ENCODE measurements around the gene CALCOCO1. TPM values are rescaled to one million over a fixed set of nuclear protein-coding genes. Genes with fewer than 3 reads are reported as not detected.

Gene CALCOCO1
- total and polyA plus RNA-seq, 2 of the 13 experiments (the other 11 are each of a cell fraction or from before 2014, with no cell fraction given), result 7.7 to 47.7 TPM

- TF ChIP-seq IKZF5 (CRISPR knock-in tag; IDR thresholded peaks at IDR 0.05) (no peak), ZNF275 (CRISPR knock-in tag; IDR thresholded peaks at IDR 0.05; ENCODE audit: borderline replicate concordance) (no peak), ZMAT5 (CRISPR knock-in tag; IDR thresholded peaks at IDR 0.05; ENCODE audit: borderline replicate concordance, low read depth) (no peak)
- TF ChIP-seq, protein P1, sequence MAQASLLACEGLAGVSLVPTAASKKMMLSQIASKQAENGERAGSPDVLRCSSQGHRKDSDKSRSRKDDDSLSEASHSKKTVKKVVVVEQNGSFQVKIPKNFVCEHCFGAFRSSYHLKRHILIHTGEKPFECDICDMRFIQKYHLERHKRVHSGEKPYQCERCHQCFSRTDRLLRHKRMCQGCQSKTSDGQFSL (CRISPR knock-in tag; IDR thresholded peaks at IDR 0.05), result no peak
- TF ChIP-seq, protein P2, sequence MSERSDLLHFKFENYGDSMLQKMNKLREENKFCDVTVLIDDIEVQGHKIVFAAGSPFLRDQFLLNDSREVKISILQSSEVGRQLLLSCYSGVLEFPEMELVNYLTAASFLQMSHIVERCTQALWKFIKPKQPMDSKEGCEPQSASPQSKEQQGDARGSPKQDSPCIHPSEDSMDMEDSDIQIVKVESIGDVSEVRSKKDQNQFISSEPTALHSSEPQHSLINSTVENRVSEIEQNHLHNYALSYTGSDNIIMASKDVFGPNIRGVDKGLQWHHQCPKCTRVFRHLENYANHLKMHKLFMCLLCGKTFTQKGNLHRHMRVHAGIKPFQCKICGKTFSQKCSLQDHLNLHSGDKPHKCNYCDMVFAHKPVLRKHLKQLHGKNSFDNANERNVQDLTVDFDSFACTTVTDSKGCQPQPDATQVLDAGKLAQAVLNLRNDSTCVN (CRISPR knock-in tag; IDR thresholded peaks at IDR 0.05; ENCODE audit: borderline replicate concordance), result no peak
These were observed 32.5 kb downstream of the CALCOCO1 start (continued) for GRCh38 chr12:53694756-53695151.

- Histone ChIP-seq H3K9ac (ENCODE audit: insufficient read depth, low read depth, low read length) (no peak overlapping the region), H3K27me3 (ENCODE audit: control insufficient read depth in 1 of 2, insufficient read depth in 2 of 2, low read length in 2 of 2) (no peaks in the 10 kb centered on the region; a peak in 2 of 5 replicates), H3K4me2 (ENCODE audit: low read depth, low read length) (no peak overlapping the region), H3K4me1 (ENCODE audit: insufficient read depth, low read length) (no peaks in the 10 kb centered on the region), H3K9me3 (ENCODE audit: low read length) (no peaks in the 10 kb centered on the region), H3K36me3 (replicated peaks in 1 of 2; ENCODE audit: control insufficient read depth in 1 of 2, insufficient read depth in 2 of 2, low read length in 2 of 2) (no peaks in the 10 kb centered on the region), H3K4me3 (replicated peaks in 1 of 3; ENCODE audit: insufficient read depth in 1 of 3, low read depth in 2 of 3, low read length in 3 of 3) (no peak overlapping the region), H3K79me2 (ENCODE audit: insufficient read depth, low read length) (no peaks in the 10 kb centered on the region), H2AFZ (ENCODE audit: low read length) (no peak overlapping the region), H3K27ac (ENCODE audit: extremely low read length, insufficient read depth, low read length) (no peak overlapping the region), H4K20me1 (ENCODE audit: insufficient read depth, low read length) (no peaks in the 10 kb centered on the region)
- ChIA-PET CTCF (ENCODE audit: low intra/inter-chr PET ratio, low total read pairs) (no interaction called here), POLR2A (no interaction called here)
- ATAC-seq (no peak), DNase-seq (ENCODE audit: low spot score) (no peak), FAIRE-seq (no peak)
- TF ChIP-seq GLMP (CRISPR knock-in tag; IDR thresholded peaks at IDR 0.05; ENCODE audit: borderline replicate concordance), result no peak
- TF ChIP-seq SATB2 (CRISPR knock-in tag; IDR thresholded peaks at IDR 0.05), result no peak
- TF ChIP-seq, protein P3, sequence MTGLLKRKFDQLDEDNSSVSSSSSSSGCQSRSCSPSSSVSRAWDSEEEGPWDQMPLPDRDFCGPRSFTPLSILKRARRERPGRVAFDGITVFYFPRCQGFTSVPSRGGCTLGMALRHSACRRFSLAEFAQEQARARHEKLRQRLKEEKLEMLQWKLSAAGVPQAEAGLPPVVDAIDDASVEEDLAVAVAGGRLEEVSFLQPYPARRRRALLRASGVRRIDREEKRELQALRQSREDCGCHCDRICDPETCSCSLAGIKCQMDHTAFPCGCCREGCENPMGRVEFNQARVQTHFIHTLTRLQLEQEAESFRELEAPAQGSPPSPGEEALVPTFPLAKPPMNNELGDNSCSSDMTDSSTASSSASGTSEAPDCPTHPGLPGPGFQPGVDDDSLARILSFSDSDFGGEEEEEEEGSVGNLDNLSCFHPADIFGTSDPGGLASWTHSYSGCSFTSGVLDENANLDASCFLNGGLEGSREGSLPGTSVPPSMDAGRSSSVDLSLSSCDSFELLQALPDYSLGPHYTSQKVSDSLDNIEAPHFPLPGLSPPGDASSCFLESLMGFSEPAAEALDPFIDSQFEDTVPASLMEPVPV (CRISPR knock-in tag; IDR thresholded peaks at IDR 0.05), result no peak
- intact Hi-C loops (cut with micrococcal nuclease; ENCODE audit: unreplicated experiment) (no loop called here), in situ Hi-C loops (cut with HindIII; ENCODE audit: extremely low pct_ligation_motif_present, low pct_unique_long_range_greater_than_20kb) (no loop called here)
- BruUV-seq (replicated peaks), result no TSS peak
- 0% methylated on average over 4 of the region's 4 CpGs for WGBS (ENCODE audit: low lambda C conversion rate)
These were observed 39.1 kb downstream of the CALCOCO1 start for GRCh38 chr12:53688134-53688533.

Data from HepG2 (cell line).